ENCODE data around the gene CMTM8. TPM values are rescaled to one million over a fixed set of nuclear protein-coding genes. Genes with fewer than 3 reads are reported as not detected.

The CMTM8 gene
- total RNA-seq, 4 donors from 2014 or later, result 1.4 to 4.1 (median 2.9) TPM

GRCh38 chr3:32257641-32258438 lies 19.4 kb downstream of the CMTM8 start:
- TF ChIP-seq CTCF (IDR thresholded peaks at IDR 0.05 in 4 of 5, conservative IDR thresholded peaks at IDR 0.05 in 1 of 5) (no peak), POLR2A (IDR thresholded peaks at IDR 0.05) (no peak)
- Histone ChIP-seq H3K9me3 (peaks cover 0 to 3% (median 0%) of the 10 kb centered on the region in 3 donors), H3K36me3 (no peaks in the 10 kb centered on the region), H3K27me3 (no peaks in the 10 kb centered on the region), H3K4me3 (no peak overlapping the region), H3K27ac (no peak overlapping the region), H3K4me1 (no peaks in the 10 kb centered on the region)
- DNase-seq, result no peak
- no peak for ATAC-seq
- in situ Hi-C loops (cut with MboI; ENCODE audit: low sequenced_read_pairs in 4 of 4), result no loop called here
- intact Hi-C loops (cut with DNase I; ENCODE audit: low total_unique reads), result no loop called here

- H3K36me3 ChIP-seq, result no peaks in the 10 kb centered on the region
- H3K4me1 ChIP-seq, result no peaks in the 10 kb centered on the region
- intact Hi-C loops (cut with DNase I; ENCODE audit: low total_unique reads) (no loop called here), in situ Hi-C loops (cut with MboI; ENCODE audit: low sequenced_read_pairs in 4 of 4) (no loop called here)
- peaks cover 0 to 3% (median 0%) of the 10 kb centered on the region in 3 donors for H3K9me3 ChIP-seq
- H3K27me3 ChIP-seq, result no peaks in the 10 kb centered on the region
- ATAC-seq (no peak), DNase-seq (no peak)
- H3K4me3 ChIP-seq, result no peak overlapping the region
- TF ChIP-seq POLR2A (IDR thresholded peaks at IDR 0.05) (no peak), CTCF (IDR thresholded peaks at IDR 0.05 in 4 of 5, conservative IDR thresholded peaks at IDR 0.05 in 1 of 5) (no peak)
- H3K27ac ChIP-seq, result no peak overlapping the region
Measured at GRCh38 chr3:32258869-32259268, 20.4 kb downstream of the CMTM8 start.

GRCh38 chr3:32261545-32261944 lies 23.1 kb downstream of the CMTM8 start:
- no peaks in the 10 kb centered on the region for H3K36me3 ChIP-seq
- no peaks in the 10 kb centered on the region for H3K27me3 ChIP-seq
- H3K27ac ChIP-seq, result no peak overlapping the region
- TF ChIP-seq CTCF (IDR thresholded peaks at IDR 0.05 in 4 of 5, conservative IDR thresholded peaks at IDR 0.05 in 1 of 5) (no peak), POLR2A (IDR thresholded peaks at IDR 0.05) (no peak)
- H3K4me1 ChIP-seq, result no peaks in the 10 kb centered on the region
- no peaks in the 10 kb centered on the region for H3K9me3 ChIP-seq
- in situ Hi-C loops (cut with MboI; ENCODE audit: low sequenced_read_pairs in 4 of 4), result no loop called here
- intact Hi-C loops (cut with DNase I; ENCODE audit: low total_unique reads), result loop anchor here (10.0 kb wide), 1 partner anchor 417 kb away; no protein-coding TSS in a partner anchor
- no peak for DNase-seq
- no peak for ATAC-seq
- no peak overlapping the region for H3K4me3 ChIP-seq

GRCh38 chr3:32262201-32262600 lies 23.7 kb downstream of the CMTM8 start:
- H3K4me3 ChIP-seq, result no peak overlapping the region
- H3K27me3 ChIP-seq, result no peaks in the 10 kb centered on the region
- in situ Hi-C loops (cut with MboI; ENCODE audit: low sequenced_read_pairs in 4 of 4), result no loop called here
- no peaks in the 10 kb centered on the region for H3K36me3 ChIP-seq
- TF ChIP-seq POLR2A (IDR thresholded peaks at IDR 0.05) (no peak), CTCF (IDR thresholded peaks at IDR 0.05 in 4 of 5, conservative IDR thresholded peaks at IDR 0.05 in 1 of 5) (no peak)
- no peak for ATAC-seq
- no peak overlapping the region for H3K27ac ChIP-seq
- intact Hi-C loops (cut with DNase I; ENCODE audit: low total_unique reads), result loop anchor here (10.0 kb wide), 1 partner anchor 417 kb away; no protein-coding TSS in a partner anchor
- DNase-seq, result no peak
- no peaks in the 10 kb centered on the region for H3K9me3 ChIP-seq
- H3K4me1 ChIP-seq, result no peaks in the 10 kb centered on the region
